ENCODE data around the gene ITPR3.

DNA sequence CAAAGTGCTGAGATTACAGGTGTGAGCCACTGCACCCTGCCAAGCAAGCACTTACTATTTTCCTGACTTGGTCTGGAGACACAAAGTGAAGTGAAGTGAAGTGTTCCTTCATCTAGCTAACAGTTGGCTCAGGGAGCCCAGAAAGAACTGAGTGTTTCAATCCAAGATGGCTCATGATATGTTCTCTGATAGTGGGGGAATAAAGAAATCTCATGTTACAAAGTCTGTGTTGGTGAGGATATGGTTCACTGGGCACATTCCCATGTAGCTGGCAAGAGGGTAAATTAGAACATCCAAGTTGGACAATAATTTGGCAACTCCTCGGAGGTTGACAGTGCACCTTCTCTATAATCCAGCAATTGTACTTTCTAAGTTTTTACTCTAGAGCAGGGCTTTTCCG is 5.0 kb upstream of the ITPR3 start:
- TF ChIP-seq, protein P1, sequence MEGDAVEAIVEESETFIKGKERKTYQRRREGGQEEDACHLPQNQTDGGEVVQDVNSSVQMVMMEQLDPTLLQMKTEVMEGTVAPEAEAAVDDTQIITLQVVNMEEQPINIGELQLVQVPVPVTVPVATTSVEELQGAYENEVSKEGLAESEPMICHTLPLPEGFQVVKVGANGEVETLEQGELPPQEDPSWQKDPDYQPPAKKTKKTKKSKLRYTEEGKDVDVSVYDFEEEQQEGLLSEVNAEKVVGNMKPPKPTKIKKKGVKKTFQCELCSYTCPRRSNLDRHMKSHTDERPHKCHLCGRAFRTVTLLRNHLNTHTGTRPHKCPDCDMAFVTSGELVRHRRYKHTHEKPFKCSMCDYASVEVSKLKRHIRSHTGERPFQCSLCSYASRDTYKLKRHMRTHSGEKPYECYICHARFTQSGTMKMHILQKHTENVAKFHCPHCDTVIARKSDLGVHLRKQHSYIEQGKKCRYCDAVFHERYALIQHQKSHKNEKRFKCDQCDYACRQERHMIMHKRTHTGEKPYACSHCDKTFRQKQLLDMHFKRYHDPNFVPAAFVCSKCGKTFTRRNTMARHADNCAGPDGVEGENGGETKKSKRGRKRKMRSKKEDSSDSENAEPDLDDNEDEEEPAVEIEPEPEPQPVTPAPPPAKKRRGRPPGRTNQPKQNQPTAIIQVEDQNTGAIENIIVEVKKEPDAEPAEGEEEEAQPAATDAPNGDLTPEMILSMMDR (IDR thresholded peaks at IDR 0.05), result no peak
- TF ChIP-seq POLR2A (IDR thresholded peaks at IDR 0.05), result no peak

All from Peyer's patch (tissue), 4 donors.